Esophagus squamous epithelium (tissue), 4 donors: ENCODE data around the gene BDKRB1.

Source experiments
- POLR2A ChIP-seq, 4 donors: fragments of 450-650 bp; IDR thresholded peaks; one replicate each; pipeline ENCODE4 v1.6.1; 2017; ENCODE audit warnings: antibody characterized with exemption in 4 of 4, mild to moderate bottlenecking in 4 of 4, moderate library complexity in 3 of 4
- TF ChIP-seq, protein P1 (sequence below), 6 experiments: fragments of 450-650 bp in 4 of 6; fragments of 200-600 bp in 2 of 6; sonication (generic) in 2 of 6; IDR thresholded peaks; one replicate each; pipeline ENCODE4 v1.5.1; 2016 to 2019; ENCODE audit warnings: antibody characterized with exemption in 6 of 6, mild to moderate bottlenecking in 4 of 6, moderate library complexity in 4 of 6

DNA sequence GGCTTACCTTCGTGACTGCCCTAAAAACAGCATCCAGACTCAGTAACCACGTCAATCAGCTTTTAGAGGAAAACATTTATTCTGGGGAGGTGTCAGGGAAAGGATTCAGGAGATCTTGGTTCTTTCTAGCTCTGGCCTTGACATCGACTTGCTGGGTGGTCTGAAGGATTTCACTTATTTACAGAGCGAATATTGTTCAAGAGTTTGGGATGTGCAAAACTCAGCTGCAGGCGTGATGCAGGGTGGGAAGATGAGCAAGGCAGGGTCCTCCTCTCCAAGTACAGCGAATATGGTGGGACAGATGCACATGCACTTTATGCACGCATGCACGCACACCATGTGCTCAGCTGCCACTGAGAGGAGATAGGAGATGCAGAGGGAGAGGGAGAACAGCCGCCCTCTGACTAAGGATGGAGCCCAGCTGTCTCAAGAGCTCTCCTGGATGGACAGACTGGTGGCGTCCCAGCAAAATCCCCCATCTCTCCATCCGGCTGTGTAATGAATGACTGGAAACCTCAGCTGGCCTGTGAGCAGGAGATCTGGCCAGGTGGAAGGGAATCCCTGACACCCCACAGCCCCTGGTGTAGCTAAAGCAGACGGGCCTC, 24.4 kb upstream of the BDKRB1 start:
- TF ChIP-seq, protein P1, sequence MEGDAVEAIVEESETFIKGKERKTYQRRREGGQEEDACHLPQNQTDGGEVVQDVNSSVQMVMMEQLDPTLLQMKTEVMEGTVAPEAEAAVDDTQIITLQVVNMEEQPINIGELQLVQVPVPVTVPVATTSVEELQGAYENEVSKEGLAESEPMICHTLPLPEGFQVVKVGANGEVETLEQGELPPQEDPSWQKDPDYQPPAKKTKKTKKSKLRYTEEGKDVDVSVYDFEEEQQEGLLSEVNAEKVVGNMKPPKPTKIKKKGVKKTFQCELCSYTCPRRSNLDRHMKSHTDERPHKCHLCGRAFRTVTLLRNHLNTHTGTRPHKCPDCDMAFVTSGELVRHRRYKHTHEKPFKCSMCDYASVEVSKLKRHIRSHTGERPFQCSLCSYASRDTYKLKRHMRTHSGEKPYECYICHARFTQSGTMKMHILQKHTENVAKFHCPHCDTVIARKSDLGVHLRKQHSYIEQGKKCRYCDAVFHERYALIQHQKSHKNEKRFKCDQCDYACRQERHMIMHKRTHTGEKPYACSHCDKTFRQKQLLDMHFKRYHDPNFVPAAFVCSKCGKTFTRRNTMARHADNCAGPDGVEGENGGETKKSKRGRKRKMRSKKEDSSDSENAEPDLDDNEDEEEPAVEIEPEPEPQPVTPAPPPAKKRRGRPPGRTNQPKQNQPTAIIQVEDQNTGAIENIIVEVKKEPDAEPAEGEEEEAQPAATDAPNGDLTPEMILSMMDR (IDR thresholded peaks at IDR 0.05) = no peak
- no peak for TF ChIP-seq POLR2A (IDR thresholded peaks at IDR 0.05)
